NCI-H146 (cell line): ENCODE data around the gene UBA1.

Source experiments
- DNase-seq: peaks from one replicate; lab custom pipeline; 2025; lab: John Stamatoyannopoulos, UW

UBA1 gene

GRCh38 chrX:47193475-47194193 is at the start of gene UBA1:
UBA1 (plus strand) TSS chrX:47193829; CDS start chrX:47198803, 4,974 bp downstream.
- DNase-seq, result peak; percentile 96

GRCh38 chrX:47143894-47144625 is 49.6 kb upstream of the UBA1 start:
- DNase-seq, result peak; percentile 66

GRCh38 chrX:47144626-47145394 is 48.8 kb upstream of the UBA1 start, which contains the start of the genes NDUFB11 and RBM10:
NDUFB11 (minus strand) TSS chrX:47144702; CDS start chrX:47144679, 23 bp downstream.
RBM10 (plus strand) TSS chrX:47145221; CDS start chrX:47147482, 2,261 bp downstream.
- DNase-seq, result peak; percentile 96

DNA sequence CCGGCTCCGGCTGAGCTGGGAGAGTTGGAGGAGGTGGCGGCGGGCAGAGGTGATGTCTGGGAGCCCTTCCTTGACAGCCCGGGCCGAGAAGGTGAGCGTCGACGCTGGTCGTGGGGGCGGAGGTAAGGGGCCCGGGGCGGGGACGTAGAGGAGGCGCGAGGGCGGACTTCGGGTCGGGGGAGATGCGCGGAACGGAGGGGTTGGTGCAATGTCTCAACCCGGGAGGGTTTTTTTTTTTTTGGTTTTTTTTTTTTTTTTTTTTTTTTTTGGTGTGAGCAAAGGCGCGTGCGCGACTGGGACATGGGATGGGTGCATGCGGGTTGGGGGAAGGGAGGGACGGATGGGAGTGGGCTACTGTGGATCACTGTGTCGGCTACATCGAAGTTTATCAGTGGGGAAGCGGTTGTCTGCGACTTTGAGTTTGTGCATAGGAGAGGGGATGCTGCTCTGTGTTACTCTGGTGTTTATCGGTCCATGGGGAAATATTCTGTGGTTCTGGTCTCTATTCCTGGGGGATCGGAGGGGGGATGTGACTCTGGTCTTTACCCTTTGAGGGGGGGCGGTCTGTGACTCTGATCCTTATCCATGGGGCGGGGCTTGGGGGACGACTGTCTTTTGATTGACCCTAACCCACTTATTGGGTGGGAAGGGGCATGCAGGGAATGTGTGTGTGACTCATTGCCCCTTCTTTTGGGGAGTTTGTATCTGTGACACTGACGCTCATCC is 48.1 kb upstream of the UBA1 start:
- DNase-seq, result peak; percentile 76

DNA sequence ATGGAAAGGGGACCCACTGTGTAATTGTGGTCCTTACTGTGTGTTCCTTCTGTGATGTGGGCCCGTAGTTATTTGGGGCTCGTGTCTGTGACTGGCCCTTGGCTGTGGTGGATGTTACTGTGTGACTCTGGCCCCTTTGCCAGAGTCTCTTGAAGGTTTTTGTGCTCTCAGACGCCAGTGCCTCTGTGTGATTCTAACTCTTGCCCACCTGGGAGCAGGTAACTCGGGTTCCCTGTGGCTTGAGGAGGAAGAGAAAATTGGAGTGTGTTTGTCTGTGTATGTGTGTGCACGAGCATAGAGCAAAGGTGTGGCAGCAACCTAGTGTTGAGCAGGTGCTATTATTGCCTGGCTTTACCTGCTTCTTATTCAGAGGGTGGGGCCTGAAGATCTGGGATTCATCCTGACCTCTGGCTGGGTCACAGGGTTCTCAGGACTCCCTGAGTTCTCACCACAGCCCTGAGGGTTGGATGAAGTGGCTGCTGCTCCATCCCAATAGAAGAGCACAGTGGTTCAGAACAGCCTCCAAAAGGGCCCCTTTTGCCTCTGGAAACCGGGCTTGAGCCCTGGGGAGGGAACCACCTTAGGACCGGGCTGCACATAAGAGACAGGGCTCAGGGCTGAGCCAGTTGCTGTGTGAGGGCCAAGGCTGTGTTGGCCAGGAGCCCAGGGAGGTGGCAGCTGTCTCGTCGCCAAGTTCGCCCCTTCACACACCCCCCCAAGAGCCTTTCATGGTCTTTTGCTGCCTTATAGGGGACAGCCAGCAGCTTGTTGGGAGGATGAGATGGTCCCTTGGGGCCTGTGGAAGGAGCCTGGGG is 47.3 kb upstream of the UBA1 start:
- DNase-seq, result peak; percentile 30

GRCh38 chrX:47146936-47147859 is 46.4 kb upstream of the UBA1 start:
- DNase-seq, result no peak

- DNase-seq, result no peak
Observed at GRCh38 chrX:47148946-47149345, 44.7 kb upstream of the UBA1 start.

DNA sequence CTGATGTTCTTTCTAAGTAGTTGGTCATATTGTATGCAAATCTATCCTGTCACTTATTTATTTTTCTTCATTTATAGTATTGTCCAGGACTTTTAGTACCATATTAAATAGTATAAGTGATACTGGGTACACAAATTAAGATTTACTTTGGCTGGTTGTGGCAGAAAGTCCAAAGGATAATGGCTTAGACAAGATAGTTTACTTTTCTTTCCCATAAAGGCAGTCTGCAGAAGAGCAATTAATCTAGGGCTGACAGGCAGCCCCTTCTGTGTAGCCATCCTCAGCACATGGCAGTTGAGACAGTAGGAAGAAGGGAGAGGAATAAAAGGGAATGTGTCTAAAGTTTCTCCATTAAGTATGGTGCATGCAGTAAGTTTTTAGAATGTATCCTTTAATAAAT is 42.2 kb upstream of the UBA1 start:
- no peak for DNase-seq

GRCh38 chrX:47156611-47157520 is 36.8 kb upstream of the UBA1 start:
- no peak for DNase-seq

GRCh38 chrX:47158131-47158530 is 35.5 kb upstream of the UBA1 start:
- no peak for DNase-seq

DNA sequence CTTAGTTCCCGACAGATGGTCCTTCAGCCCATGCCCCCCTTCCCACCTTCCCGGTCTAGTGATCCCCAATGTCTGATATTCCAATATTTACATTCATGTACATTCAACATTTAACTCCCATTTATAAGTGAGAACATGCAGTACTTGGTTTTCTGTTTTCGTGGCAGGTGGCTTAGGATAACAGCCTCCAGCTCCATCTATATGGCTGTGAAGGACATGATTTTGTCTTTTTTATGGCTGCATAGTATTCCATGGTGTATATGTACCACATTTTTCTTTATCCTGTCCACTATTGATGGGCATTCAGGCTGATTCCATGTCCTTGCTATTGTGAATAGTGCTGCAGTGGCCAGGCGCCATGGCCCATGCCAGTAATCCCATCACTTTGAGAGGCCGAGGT is 34.8 kb upstream of the UBA1 start:
- no peak for DNase-seq

DNA sequence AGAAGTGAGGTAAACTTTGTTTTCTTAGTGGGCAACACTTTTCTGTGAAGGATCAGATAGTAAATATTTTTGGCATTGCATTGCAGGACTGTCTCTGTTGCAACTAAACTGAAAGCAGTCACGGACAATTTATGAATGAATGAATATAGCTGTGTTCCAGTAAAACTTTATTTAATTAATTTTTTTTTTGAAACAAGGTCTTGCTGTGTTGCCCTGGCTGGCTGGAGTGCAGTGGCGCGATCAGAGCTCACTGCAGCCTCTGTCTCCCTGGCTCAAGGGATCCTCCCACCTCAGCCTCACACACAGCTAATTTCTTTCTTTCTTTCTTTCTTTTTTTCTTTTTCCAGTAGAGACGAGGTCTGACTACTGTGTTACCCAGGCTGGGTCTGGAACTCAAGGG is 32.8 kb upstream of the UBA1 start:
- no peak for DNase-seq

DNA sequence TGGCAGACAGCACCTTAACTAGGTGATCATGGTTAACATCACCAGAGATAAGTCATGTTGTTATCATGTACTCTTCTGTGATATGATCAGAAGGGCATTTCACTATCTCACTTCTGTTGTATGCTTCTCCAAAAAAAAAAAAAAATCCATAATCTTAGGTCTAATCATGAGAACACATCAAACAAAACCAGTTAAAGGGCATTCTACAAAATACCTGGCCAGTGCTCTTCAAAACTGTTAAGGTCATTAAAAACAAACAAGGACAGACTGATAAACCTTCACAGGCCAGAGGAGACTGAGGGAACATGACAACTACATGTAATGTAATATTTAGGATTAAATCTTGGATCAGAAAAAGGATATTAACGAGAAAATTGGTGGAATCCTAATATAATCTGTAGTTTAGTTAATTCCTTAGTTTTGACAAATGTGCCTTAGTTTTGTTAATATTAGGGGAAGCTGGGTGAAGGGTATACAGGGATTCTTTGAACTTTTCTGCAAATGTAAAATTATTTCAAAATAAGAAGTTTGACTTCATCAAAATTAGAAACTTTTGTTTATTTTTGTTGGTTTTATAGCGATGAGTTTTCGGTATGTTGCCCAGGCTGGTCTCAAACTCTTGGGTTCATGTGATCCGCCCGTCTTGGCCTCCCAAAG is 30.6 kb upstream of the UBA1 start:
- DNase-seq, result no peak

GRCh38 chrX:47164420-47164819 is 29.2 kb upstream of the UBA1 start:
- no peak for DNase-seq

GRCh38 chrX:47166126-47166525 is 27.5 kb upstream of the UBA1 start:
- no peak for DNase-seq

DNA sequence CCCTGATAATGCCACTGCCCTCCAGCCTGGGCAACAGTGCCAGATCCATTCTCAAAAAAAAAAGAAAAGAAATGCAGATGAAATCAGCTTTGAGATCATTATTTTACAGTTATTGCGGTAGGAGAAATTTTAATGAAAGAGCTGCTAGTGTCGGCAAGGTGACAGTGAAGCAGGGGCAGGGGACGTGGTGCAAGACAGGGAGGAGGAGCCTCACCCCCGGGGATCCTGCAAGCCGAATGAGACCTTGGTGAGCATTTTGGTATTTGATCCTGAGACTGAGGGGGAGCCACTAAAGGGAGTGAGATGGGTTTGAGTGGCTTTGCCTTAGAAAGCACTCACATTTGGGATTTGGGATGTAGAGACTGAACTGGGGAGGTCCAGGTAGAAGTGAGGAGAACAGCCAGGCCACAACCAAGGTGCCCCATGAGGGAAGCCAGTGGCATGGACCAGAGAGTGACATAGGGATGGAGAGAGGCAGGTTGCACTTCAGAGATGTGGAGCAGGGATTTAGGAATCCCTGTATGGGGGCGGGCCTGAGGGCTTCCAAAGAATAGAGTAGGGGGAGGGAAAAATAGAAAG is 25.0 kb upstream of the UBA1 start:
- no peak for DNase-seq

DNA sequence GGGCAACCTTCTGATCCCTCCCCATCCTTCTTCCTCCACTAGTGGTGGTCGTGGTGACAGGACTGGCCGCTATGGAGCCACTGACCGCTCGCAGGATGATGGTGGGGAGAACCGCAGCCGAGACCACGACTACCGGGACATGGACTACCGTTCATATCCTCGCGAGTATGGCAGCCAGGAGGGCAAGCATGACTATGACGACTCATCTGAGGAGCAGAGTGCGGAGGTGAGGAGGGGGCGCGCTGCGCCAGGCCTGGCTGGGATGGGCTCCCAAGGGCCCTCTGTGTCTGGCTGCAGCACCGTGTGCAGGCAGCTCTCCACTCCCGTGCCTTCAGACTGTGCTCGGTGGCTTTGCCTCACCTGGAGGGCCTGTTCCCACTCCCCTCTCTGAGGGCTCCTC is 24.4 kb upstream of the UBA1 start:
- no peak for DNase-seq
